Activated B cell treated with CpG ODN at 0.5 μM for 24 hours (primary cell): ENCODE results near the gene CNDP2. TPM values are rescaled to one million over a fixed set of nuclear protein-coding genes. Genes with fewer than 3 reads are reported as not detected.
A peak's percentile ranks its signal among the peaks of the same experiment; 100 is the strongest.

Experiments used
- ATAC-seq: fragments of 200-7000 bp; cut with Tn5 transposase; one replicate; pipeline ENCODE4 v1.10.0; 2021; ENCODE audit warnings: low read depth, mild to moderate bottlenecking, moderate library complexity
- CTCF ChIA-PET: fragments of 350-600 bp; sonication (Branson Sonifier 250); formaldehyde crosslinking; loops from one replicate; lab custom pipeline; 2021; ENCODE audit warnings: antibody characterized with exemption; lab: Charles Lee
- POLR2A ChIA-PET: fragments of 350-600 bp; sonication (Branson Sonifier 250); formaldehyde crosslinking; loops from one replicate; lab custom pipeline; 2021; ENCODE audit warnings: antibody characterized with exemption; lab: Charles Lee
- DNase-seq: peaks from one replicate; pipeline ENCODE4 v3.0.0; 2022
- H3K27ac Mint-ChIP-seq: one replicate; pipeline ENCODE4 v1.8.0; 2020; ENCODE audit warnings: mixed read lengths
- H3K27me3 Mint-ChIP-seq: one replicate; pipeline ENCODE4 v1.8.0; 2021; ENCODE audit warnings: mixed read lengths
- H3K36me3 Mint-ChIP-seq: one replicate; pipeline ENCODE4 v1.8.0; 2021; ENCODE audit warnings: low read depth, mixed read lengths
- H3K4me1 Mint-ChIP-seq: one replicate; pipeline ENCODE4 v1.8.0; 2021; ENCODE audit warnings: mixed read lengths
- H3K4me3 Mint-ChIP-seq: one replicate; pipeline ENCODE4 v1.8.0; 2020; ENCODE audit warnings: mild to moderate bottlenecking, mixed read lengths
- H3K9me3 Mint-ChIP-seq: one replicate; pipeline ENCODE4 v1.8.0; 2020; ENCODE audit warnings: mixed read lengths
- CTCF ChIP-seq: fragments of 200-600 bp; IDR thresholded peaks from one replicate; pipeline ENCODE4 v1.8.0; 2022; ENCODE audit warnings: antibody characterized with exemption, mild to moderate bottlenecking
- intact Hi-C: fragments of 100-400 bp; cut with micrococcal nuclease; formaldehyde crosslinking; loops from one replicate; pipeline ENCODE4 v1.15.1; 2024
- total RNA-seq: library from RNA; stranded (reverse); gene quantifications from 2 replicates; pipeline ENCODE4 v1.2.3, GENCODE V29; 2022

Gene CNDP2
- total RNA-seq, 1 donor from 2014 or later, result 208 TPM

DNA sequence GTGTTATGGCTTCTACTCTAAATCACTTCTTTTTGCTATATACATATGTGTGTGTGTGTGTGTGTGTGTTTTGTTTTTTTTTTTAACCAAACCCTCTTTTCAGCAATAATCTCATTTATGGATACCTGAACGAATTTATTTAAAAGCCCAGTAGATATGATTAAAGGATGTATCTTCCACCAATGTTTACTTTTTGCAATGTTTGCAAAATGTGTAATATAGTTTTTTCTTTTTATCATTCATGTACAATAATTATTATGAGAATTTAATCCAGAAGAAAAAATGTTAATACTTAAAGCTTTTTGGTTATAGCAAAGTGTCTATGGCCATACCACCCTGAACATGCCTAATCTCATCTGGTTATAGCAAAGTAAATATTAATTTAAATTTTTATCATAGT, 1.6 kb upstream of the CNDP2 start:
- H3K4me3 Mint-ChIP-seq, result peak overlapping the region; percentile 56
- intact Hi-C loops, result loop anchor here (5.0 to 10.0 kb wide), 2 partner anchors 87 to 1730 kb away; no protein-coding TSS in a partner anchor
- H3K36me3 Mint-ChIP-seq, result peaks cover 8% of the 10 kb centered on the region
- no peaks in the 10 kb centered on the region for H3K9me3 Mint-ChIP-seq
- TF ChIP-seq CTCF, result no peak
- POLR2A ChIA-PET, result interaction anchor here (0.7 kb wide), 1 partner anchor 9 kb away, joined by 6 read pairs; no protein-coding TSS in a partner anchor
- no peak for DNase-seq
- no peak for ATAC-seq
- H3K27me3 Mint-ChIP-seq, result peaks cover 2% of the 10 kb centered on the region
- CTCF ChIA-PET, result interaction anchor here (1.6 to 3.0 kb wide), 3 partner anchors 57 to 152 kb away, joined by 3 to 11 read pairs (median 11); no protein-coding TSS in a partner anchor
- H3K27ac Mint-ChIP-seq, result no peak overlapping the region
- H3K4me1 Mint-ChIP-seq, result peaks cover 36% of the 10 kb centered on the region

DNA sequence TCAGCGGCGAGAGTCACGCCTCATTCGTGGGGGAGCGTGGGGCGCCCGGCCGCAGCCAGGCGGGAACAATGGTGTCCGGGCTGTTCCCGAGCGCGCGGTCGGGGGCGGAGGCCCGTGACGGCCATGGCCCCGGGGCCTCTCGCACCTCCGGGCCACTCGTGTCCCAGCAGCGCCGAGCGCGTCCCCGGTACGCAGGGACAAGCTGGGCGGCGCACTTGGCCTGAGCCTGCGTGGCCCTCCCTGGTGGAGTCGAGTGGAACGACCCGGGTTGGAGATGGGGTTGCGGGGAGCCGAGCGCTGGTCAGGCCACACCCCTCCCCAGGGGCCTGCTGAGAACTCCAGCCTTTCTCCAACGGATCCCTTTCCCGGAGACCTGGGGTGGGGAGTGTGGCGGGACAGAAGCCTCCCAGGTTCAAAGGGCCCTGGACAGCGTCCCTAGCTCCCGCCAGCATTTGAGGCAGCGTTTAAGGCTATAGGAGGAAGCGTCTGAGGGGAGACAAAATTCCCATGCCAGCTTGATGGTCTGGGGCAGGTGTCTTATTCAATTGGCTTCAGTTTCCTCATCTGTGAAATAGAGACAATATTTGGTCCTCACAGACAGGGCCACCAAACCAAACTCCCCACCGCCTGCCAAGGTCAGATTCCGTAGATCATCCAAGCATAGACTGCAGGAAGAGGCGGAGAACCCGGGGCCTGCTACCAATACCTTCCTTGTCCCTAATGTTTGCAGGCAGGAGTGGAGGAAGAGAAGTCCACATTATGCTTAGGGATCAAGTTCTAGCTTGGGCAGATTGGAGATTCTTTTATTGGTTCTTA, 553 bp downstream of the CNDP2 start:
- H3K36me3 Mint-ChIP-seq, result peaks cover 21% of the 10 kb centered on the region
- no peaks in the 10 kb centered on the region for H3K9me3 Mint-ChIP-seq
- ChIA-PET CTCF (interaction anchor here (1.0 kb wide), 1 partner anchor 147 kb away, joined by 5 read pairs; no protein-coding TSS in a partner anchor), POLR2A (interaction anchor here (0.9 to 1.5 kb wide), 10 partner anchors 8 to 714 kb away, joined by 3 to 17 read pairs (median 4); partner anchors contain the start of genes TIMM21, TSHZ1 and ZNF407)
- peak overlapping the region; percentile 99 for H3K4me3 Mint-ChIP-seq
- no peak for TF ChIP-seq CTCF
- ATAC-seq, result peak; percentile 11
- intact Hi-C loops, result loop anchor here (1.0 to 10.0 kb wide), 7 partner anchors 101 to 1996 kb away; partner anchors contain the start of genes TIMM21, TSHZ1 and ZNF407
- peaks cover 54% of the 10 kb centered on the region for H3K4me1 Mint-ChIP-seq
- H3K27ac Mint-ChIP-seq, result peak overlapping the region; percentile 98
- DNase-seq, result no peak
- no peaks in the 10 kb centered on the region for H3K27me3 Mint-ChIP-seq

DNA sequence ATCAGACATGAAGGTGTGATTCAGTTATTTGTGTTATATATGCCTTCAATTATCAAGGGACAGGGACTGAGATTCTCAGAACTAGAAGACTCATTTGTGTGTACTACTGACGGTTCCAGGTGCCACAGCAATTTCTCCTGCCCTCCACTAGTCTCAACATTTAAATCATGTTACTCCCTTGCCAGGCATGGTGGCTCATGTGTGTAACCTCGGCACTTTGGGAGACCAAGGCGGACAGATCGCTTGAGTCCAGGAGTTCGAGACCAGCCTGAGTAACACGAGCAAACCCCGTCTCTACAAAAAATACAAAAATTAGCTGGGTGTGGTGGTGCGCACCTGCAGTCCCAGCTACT, 1.1 kb downstream of the CNDP2 start:
- peaks cover 55% of the 10 kb centered on the region for H3K4me1 Mint-ChIP-seq
- CTCF ChIA-PET, result no interaction called here
- H3K4me3 Mint-ChIP-seq, result peak overlapping the region; percentile 99

GRCh38 chr18:74497778-74498177, 1.6 kb downstream of the CNDP2 start:
- no peak for ATAC-seq
- no peak for TF ChIP-seq CTCF
- intact Hi-C loops, result loop anchor here (5.0 to 10.0 kb wide), 3 partner anchors 435 to 1995 kb away; no protein-coding TSS in a partner anchor
- peaks cover 58% of the 10 kb centered on the region for H3K4me1 Mint-ChIP-seq
- H3K27ac Mint-ChIP-seq, result peak overlapping the region; percentile 98
- ChIA-PET CTCF (interaction anchor here (1.1 kb wide), 1 partner anchor 144 kb away, joined by 3 read pairs; no protein-coding TSS in a partner anchor), POLR2A (interaction anchor here (2.7 kb wide), 1 partner anchor 101 kb away, joined by 11 read pairs; the partner anchor contains the start of gene ZNF407)
- no peaks in the 10 kb centered on the region for H3K9me3 Mint-ChIP-seq
- peak overlapping the region; percentile 99 for H3K4me3 Mint-ChIP-seq
- peaks cover 31% of the 10 kb centered on the region for H3K36me3 Mint-ChIP-seq
- no peak for DNase-seq
- H3K27me3 Mint-ChIP-seq, result no peaks in the 10 kb centered on the region

More for the DNA sequence above, 1.1 kb downstream of the CNDP2 start:
- peak overlapping the region; percentile 98 for H3K27ac Mint-ChIP-seq
- TF ChIP-seq CTCF, result no peak
- intact Hi-C loops, result loop anchor here (5.0 to 10.0 kb wide), 3 partner anchors 435 to 1995 kb away; no protein-coding TSS in a partner anchor
- no peaks in the 10 kb centered on the region for H3K9me3 Mint-ChIP-seq
- DNase-seq, result no peak
- POLR2A ChIA-PET, result interaction anchor here (1.3 kb wide), 1 partner anchor 25 kb away, joined by 3 read pairs; no protein-coding TSS in a partner anchor
- no peaks in the 10 kb centered on the region for H3K27me3 Mint-ChIP-seq
- ATAC-seq, result no peak
- H3K36me3 Mint-ChIP-seq, result peaks cover 26% of the 10 kb centered on the region
